ENCODE results near the gene KDM3A. TPM values are rescaled to one million over a fixed set of nuclear protein-coding genes. Genes with fewer than 3 reads are reported as not detected.

KDM3A gene
- total RNA-seq, 4 donors from 2014 or later: 39.9 to 62.1 (median 52.0) TPM

- peaks cover 0 to 45% (median 22%) of the 10 kb centered on the region in 4 donors for H3K4me1 ChIP-seq
- H3K27ac ChIP-seq: peak overlapping the region in 2 of 4 donors; percentile 23 to 61
- TF ChIP-seq EP300 (IDR thresholded peaks at IDR 0.05) (no peak), POLR2A (IDR thresholded peaks at IDR 0.05) (no peak)
- TF ChIP-seq, protein P1, sequence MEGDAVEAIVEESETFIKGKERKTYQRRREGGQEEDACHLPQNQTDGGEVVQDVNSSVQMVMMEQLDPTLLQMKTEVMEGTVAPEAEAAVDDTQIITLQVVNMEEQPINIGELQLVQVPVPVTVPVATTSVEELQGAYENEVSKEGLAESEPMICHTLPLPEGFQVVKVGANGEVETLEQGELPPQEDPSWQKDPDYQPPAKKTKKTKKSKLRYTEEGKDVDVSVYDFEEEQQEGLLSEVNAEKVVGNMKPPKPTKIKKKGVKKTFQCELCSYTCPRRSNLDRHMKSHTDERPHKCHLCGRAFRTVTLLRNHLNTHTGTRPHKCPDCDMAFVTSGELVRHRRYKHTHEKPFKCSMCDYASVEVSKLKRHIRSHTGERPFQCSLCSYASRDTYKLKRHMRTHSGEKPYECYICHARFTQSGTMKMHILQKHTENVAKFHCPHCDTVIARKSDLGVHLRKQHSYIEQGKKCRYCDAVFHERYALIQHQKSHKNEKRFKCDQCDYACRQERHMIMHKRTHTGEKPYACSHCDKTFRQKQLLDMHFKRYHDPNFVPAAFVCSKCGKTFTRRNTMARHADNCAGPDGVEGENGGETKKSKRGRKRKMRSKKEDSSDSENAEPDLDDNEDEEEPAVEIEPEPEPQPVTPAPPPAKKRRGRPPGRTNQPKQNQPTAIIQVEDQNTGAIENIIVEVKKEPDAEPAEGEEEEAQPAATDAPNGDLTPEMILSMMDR (IDR thresholded peaks at IDR 0.05): no peak
- H3K4me3 ChIP-seq: no peak overlapping the region
- H3K9me3 ChIP-seq: no peaks in the 10 kb centered on the region
- no peaks in the 10 kb centered on the region for H3K27me3 ChIP-seq
- H3K36me3 ChIP-seq: peaks cover 0 to 89% (median 19%) of the 10 kb centered on the region in 3 donors
- 90 to 91% methylated on average over 3 of the region's 3 CpGs for WGBS, 2 donors
- no peak for DNase-seq (ENCODE audit: low spot score in 2 of 2)
These were observed 43.2 kb downstream of the KDM3A start for GRCh38 chr2:86484385-86484784.

DNA sequence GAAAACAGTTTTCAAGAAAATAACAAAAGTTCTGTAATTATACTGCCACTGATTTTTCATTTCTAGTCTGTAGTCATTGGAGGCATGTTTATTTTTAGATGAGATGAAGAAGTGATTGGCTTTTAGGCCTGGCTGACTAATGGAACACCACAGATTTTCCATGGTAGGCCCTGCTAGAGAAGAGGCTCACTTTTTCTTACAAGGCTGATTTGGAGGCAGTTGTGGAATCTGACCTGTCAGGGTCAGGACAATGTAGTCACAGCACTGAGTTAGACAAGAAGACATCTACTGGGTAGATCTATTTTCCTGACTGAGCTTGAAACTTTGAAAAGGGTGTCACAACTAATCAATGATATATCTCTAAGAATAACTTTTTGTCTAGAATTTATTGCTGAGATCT lies 43.9 kb downstream of the KDM3A start:
- H3K9me3 ChIP-seq: no peaks in the 10 kb centered on the region
- peaks cover 0 to 89% (median 19%) of the 10 kb centered on the region in 3 donors for H3K36me3 ChIP-seq
- no peaks in the 10 kb centered on the region for H3K27me3 ChIP-seq
- peaks cover 0 to 38% (median 19%) of the 10 kb centered on the region in 4 donors for H3K4me1 ChIP-seq
- TF ChIP-seq, protein P1 (IDR thresholded peaks at IDR 0.05): no peak
- TF ChIP-seq POLR2A (IDR thresholded peaks at IDR 0.05) (no peak), EP300 (IDR thresholded peaks at IDR 0.05) (no peak)
- peak overlapping the region in 1 of 4 donors; percentile 29 for H3K27ac ChIP-seq
- no peak for DNase-seq (ENCODE audit: low spot score in 2 of 2)
- H3K4me3 ChIP-seq: no peak overlapping the region

GRCh38 chr2:86485802-86486201 lies 44.6 kb downstream of the KDM3A start:
- peaks cover 0 to 90% (median 25%) of the 10 kb centered on the region in 3 donors for H3K36me3 ChIP-seq
- no peak overlapping the region for H3K27ac ChIP-seq
- DNase-seq (ENCODE audit: low spot score in 2 of 2): no peak
- peaks cover 0 to 31% (median 14%) of the 10 kb centered on the region in 4 donors for H3K4me1 ChIP-seq
- WGBS, 2 donors: 89 to 91% methylated on average over 3 of the region's 3 CpGs
- no peak overlapping the region for H3K4me3 ChIP-seq
- TF ChIP-seq POLR2A (IDR thresholded peaks at IDR 0.05) (no peak), EP300 (IDR thresholded peaks at IDR 0.05) (no peak)
- TF ChIP-seq, protein P1 (IDR thresholded peaks at IDR 0.05): no peak
- no peaks in the 10 kb centered on the region for H3K9me3 ChIP-seq
- no peaks in the 10 kb centered on the region for H3K27me3 ChIP-seq

DNA sequence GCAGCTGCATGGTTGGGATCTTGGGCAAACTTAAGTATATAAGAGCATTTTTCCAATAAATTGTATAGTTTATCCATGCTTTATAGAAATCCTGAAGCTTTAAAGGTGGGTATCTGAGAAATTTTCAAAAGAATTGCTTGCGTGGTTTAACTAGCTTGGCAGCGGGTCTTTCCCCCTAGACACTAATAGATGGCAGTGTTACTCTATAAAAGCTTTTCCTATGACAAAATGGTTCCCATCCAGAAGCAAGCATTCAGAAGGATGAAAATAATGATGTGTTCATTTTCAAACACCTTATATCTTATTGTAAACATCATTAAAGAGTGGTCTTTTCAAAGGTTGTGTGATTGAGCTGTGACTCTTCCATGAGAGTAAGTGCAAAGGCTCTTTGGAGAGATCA lies 45.9 kb downstream of the KDM3A start:
- H3K9me3 ChIP-seq: no peaks in the 10 kb centered on the region
- H3K4me1 ChIP-seq: peaks cover 0 to 18% (median 7%) of the 10 kb centered on the region in 4 donors
- no peak overlapping the region for H3K4me3 ChIP-seq
- H3K27me3 ChIP-seq: no peaks in the 10 kb centered on the region
- peaks cover 0 to 100% (median 30%) of the 10 kb centered on the region in 3 donors for H3K36me3 ChIP-seq
- no peak for DNase-seq (ENCODE audit: low spot score in 2 of 2)
- WGBS, 2 donors: 99 to 100% methylated on average over 2 of the region's 2 CpGs
- H3K27ac ChIP-seq: no peak overlapping the region
- TF ChIP-seq EP300 (IDR thresholded peaks at IDR 0.05) (no peak), POLR2A (IDR thresholded peaks at IDR 0.05) (no peak)
- TF ChIP-seq, protein P1 (IDR thresholded peaks at IDR 0.05): no peak

- Histone ChIP-seq H3K27ac (no peak overlapping the region), H3K9me3 (no peaks in the 10 kb centered on the region), H3K27me3 (no peaks in the 10 kb centered on the region), H3K36me3 (peaks cover 0 to 100% (median 31%) of the 10 kb centered on the region in 3 donors), H3K4me1 (peaks cover 0 to 2% (median 0%) of the 10 kb centered on the region in 4 donors), H3K4me3 (no peak overlapping the region)
- TF ChIP-seq EP300 (IDR thresholded peaks at IDR 0.05) (no peak), POLR2A (IDR thresholded peaks at IDR 0.05) (no peak)
- TF ChIP-seq, protein P1 (IDR thresholded peaks at IDR 0.05): no peak
- WGBS, 2 donors: 89 to 90% methylated on average over 7 of the region's 7 CpGs
- no peak for DNase-seq (ENCODE audit: low spot score in 2 of 2)
These were observed 47.5 kb downstream of the KDM3A start for GRCh38 chr2:86488561-86489250.
